Measurements from ENCODE around the gene AJUBA.
A peak's percentile ranks its signal among the peaks of the same experiment; 100 is the strongest.

Gene AJUBA

DNA sequence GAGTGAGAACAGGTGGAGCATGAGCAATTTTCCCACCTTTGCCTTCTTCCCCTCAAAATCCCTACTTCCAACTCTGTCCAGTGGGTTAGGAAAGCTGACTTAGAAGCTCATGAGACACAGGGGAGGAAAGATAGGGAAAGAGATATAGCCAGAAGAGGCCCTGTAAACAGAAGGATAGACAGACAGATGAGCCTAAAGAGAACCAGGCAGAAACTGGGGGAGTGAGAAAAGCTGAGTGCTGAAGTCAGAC, 5.0 kb downstream of the AJUBA start:
- Mint-ChIP-seq H3K36me3 (ENCODE audit: low read depth) (peaks cover 50% of the 10 kb centered on the region), H3K4me1 (peaks cover 58% of the 10 kb centered on the region), H3K27ac (peak overlapping the region; percentile 92 to 98 (median 97)), H3K4me3 (peak overlapping the region; percentile 90 to 93 (median 91)), H3K27me3 (ENCODE audit: low read depth) (no peaks in the 10 kb centered on the region), H3K9me3 (no peaks in the 10 kb centered on the region)
- TF ChIP-seq, protein P1, sequence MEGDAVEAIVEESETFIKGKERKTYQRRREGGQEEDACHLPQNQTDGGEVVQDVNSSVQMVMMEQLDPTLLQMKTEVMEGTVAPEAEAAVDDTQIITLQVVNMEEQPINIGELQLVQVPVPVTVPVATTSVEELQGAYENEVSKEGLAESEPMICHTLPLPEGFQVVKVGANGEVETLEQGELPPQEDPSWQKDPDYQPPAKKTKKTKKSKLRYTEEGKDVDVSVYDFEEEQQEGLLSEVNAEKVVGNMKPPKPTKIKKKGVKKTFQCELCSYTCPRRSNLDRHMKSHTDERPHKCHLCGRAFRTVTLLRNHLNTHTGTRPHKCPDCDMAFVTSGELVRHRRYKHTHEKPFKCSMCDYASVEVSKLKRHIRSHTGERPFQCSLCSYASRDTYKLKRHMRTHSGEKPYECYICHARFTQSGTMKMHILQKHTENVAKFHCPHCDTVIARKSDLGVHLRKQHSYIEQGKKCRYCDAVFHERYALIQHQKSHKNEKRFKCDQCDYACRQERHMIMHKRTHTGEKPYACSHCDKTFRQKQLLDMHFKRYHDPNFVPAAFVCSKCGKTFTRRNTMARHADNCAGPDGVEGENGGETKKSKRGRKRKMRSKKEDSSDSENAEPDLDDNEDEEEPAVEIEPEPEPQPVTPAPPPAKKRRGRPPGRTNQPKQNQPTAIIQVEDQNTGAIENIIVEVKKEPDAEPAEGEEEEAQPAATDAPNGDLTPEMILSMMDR (IDR thresholded peaks at IDR 0.05; ENCODE audit: unreplicated experiment in 3 of 3), result no peak

DNA sequence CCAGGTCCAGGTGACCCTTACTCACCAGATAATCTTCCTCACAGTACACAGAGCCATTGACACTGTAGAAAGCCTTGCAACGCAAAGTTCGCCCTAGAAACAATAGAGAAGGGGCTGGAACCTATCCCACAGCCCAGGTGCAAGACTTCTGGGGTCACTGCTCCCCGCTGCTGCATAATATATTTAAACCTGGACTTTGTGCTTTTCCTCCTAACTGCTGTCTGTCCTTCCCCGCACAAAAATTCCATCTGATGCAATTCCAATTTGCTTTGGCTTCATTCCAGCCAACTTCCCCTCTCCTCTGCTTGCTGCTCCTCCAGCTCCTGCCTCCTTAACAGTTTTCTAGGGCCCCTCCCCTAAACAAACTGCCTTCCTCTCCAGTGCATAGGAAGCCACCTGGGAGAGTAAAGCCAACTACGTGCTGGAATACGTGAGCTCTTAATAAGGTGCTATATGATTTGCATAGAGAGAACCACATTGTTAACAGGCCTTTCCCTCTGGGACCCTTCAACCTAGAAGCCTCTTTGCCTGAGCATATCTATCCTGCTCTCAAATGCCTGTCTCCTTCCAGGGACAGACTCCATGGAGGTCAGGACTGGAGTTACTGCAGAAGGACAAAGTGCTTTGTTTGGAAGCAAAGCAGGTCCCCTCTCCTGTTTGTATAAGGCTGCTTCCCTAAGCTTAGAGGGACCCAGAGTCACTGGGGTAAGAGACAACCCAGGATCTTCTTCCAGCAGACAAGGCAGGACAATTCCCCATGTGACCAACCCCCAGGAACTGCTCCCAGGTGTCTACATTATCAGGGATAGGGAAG, 5.5 kb downstream of the AJUBA start:
- Mint-ChIP-seq H3K4me3 (peak overlapping the region; percentile 90 to 93 (median 91)), H3K9me3 (no peaks in the 10 kb centered on the region), H3K27ac (peak overlapping the region; percentile 92 to 98 (median 97)), H3K36me3 (ENCODE audit: low read depth) (peaks cover 55% of the 10 kb centered on the region), H3K4me1 (peaks cover 58% of the 10 kb centered on the region), H3K27me3 (ENCODE audit: low read depth) (no peaks in the 10 kb centered on the region)
- TF ChIP-seq, protein P1 (IDR thresholded peaks at IDR 0.05; ENCODE audit: unreplicated experiment in 3 of 3), result no peak

DNA sequence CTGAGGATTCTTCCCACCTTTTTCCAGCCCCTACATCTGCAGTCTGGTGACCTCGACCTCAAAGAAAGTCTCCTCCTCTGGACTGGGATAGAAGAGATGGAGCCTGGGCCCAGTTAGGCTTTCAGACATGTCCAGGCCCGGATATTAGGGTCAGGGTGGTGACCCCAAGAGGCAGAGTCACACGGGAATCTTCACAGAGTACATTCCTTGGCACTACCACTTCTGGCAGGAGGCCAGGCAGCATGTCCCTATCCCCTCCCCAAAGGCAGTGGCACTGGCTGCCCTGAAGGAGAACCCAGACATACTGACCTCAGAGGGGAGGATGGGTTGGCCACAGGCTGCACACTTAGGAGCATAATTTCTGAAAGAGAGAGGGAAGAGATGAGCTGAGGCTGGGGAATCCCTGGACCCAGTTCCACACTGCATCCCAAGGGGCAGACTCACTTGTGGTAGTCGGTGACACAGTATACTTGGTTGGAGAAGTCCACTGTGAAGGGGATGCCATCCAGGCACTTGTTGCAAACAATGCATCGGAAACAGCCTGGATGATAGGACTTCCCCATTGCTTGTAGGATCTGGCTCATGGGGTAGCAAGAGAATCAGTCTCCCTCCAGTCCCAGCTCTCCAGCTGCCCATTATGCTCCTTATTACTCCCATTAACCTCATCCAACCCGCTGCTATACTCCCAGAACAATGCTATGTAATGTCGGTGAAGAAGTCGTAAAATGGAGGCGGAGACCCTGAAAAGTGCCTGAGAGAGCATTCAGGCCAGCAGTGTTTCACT, 7.6 kb downstream of the AJUBA start:
- H3K4me3 Mint-ChIP-seq, result peak overlapping the region in 2 of 3 experiments; percentile 43 to 44
- TF ChIP-seq, protein P1 (IDR thresholded peaks at IDR 0.05; ENCODE audit: unreplicated experiment in 3 of 3), result no peak
- H3K4me1 Mint-ChIP-seq, result peaks cover 52% of the 10 kb centered on the region
- H3K36me3 Mint-ChIP-seq (ENCODE audit: low read depth), result peaks cover 63% of the 10 kb centered on the region
- H3K9me3 Mint-ChIP-seq, result no peaks in the 10 kb centered on the region
- H3K27ac Mint-ChIP-seq, result peak overlapping the region; percentile 69 to 73 (median 71)
- no peaks in the 10 kb centered on the region for H3K27me3 Mint-ChIP-seq (ENCODE audit: low read depth)

DNA sequence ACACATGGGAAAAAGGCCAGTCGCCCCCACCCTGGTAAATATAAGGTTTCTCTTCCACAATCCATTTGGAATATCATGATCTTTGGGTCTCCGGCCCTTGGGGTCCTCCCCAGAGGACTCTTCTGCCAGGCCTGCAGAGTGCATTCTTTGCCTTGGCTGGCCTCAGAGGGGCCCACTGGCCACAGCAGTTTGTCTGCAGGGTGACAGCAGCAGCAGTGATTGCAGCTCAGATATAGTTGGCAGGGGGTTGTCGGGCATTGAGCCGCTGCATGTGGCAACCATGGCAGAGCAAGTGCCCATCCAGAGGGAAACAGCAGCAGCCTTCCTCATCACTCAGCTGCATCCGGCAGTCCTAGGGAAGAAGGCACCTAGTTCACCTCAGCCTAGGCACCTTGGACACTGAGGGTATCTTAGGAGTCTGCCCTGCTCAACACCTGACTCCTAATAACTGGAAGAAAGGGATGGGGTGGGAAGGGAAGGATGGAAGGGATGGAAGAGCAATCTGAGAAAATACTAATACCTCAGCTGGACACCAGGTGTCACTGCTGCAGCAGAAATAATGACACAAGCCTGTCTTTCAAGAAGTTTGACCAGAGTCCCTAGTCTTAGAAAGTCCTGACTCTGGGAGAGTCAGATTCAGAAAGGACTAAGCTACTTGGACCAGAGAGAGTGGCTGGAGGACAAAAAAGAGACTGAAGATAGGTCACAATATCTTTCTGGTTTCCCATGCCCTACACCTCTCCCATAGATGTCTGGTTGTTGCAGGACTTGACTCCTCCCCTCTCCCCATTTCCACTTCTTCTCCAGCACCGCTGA, 8.9 kb downstream of the AJUBA start:
- no peaks in the 10 kb centered on the region for H3K9me3 Mint-ChIP-seq
- peaks cover 3% of the 10 kb centered on the region for H3K27me3 Mint-ChIP-seq (ENCODE audit: low read depth)
- peak overlapping the region; percentile 51 to 77 (median 64) for H3K27ac Mint-ChIP-seq
- H3K36me3 Mint-ChIP-seq (ENCODE audit: low read depth), result peaks cover 69% of the 10 kb centered on the region
- H3K4me1 Mint-ChIP-seq, result peaks cover 39% of the 10 kb centered on the region
- no peak overlapping the region for H3K4me3 Mint-ChIP-seq
- TF ChIP-seq, protein P1 (IDR thresholded peaks at IDR 0.05; ENCODE audit: unreplicated experiment in 3 of 3), result peak; percentile 69 to 73 (median 69)

DNA sequence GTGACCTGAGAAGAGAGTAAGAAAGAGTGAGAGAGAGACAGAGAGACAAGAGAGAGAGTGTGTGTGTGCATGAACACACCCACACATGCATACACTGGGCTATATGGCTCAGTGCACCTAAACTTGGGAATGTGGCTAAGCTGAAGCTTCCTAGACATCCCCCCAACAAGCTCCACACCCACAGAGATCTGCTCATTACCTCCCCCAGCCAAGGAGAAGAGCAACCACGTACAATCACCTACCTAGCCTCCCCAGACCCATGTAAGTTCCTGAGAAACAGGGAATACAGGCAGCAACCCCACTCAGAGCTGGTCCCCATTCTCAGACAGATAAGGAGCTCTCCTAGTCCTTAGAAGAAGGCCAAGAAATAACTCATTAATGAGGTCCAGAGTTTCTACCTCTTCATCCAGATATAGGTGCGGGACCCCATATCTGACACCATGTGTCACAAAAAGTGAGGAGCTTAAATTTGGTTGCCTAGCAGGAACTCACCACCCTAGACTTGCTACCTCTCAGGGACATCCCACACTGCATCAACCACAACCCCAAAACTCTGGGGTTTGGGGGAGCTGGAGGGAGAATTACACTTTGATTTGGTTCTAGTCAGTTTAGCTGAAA, 9.9 kb downstream of the AJUBA start:
- H3K4me1 Mint-ChIP-seq, result peaks cover 29% of the 10 kb centered on the region
- H3K9me3 Mint-ChIP-seq, result no peaks in the 10 kb centered on the region
- TF ChIP-seq, protein P1 (IDR thresholded peaks at IDR 0.05; ENCODE audit: unreplicated experiment in 3 of 3), result no peak
- no peak overlapping the region for H3K27ac Mint-ChIP-seq
- H3K27me3 Mint-ChIP-seq (ENCODE audit: low read depth), result peaks cover 3% of the 10 kb centered on the region
- H3K36me3 Mint-ChIP-seq (ENCODE audit: low read depth), result peaks cover 63% of the 10 kb centered on the region
- no peak overlapping the region for H3K4me3 Mint-ChIP-seq

Measured in nephron (organoid).